ENCODE data around the gene DNM2.

GRCh38 chr19:10788146-10788545 lies 70.3 kb downstream of the DNM2 start:
- TF ChIP-seq REST (IDR thresholded peaks at IDR 0.05; ENCODE audit: insufficient read depth in 1 of 2, low read depth in 2 of 2, low read length in 2 of 2) (no peak), SIN3A (IDR thresholded peaks at IDR 0.05; ENCODE audit: borderline replicate concordance, insufficient read depth, low read length) (no peak)
